Cardiac septum (tissue), 1 donor: ENCODE data around the gene SZRD1. TPM values are rescaled to one million over a fixed set of nuclear protein-coding genes. Genes with fewer than 3 reads are reported as not detected.

Experiments used
- total RNA-seq: library from RNA; stranded (reverse); fragmentation: NEBNext Ultra II Directional; extraction: Animal tissue kit (Norgen Biotek cat#: 25700); gene quantifications from one replicate; pipeline ENCODE4 v1.2.1, GENCODE V29; 2021
- donor health status: DM: no; HTN: no; CAD: no.

SZRD1 gene
- total RNA-seq, 1 donor from 2014 or later = 101 TPM

Other genes with a start within 250 kb of the SZRD1 start
- gene EPHA2, start 211.2 kb upstream of the SZRD1 start, total RNA-seq = 26.1 TPM
- gene ARHGEF19, start 154.6 kb upstream of the SZRD1 start, total RNA-seq = 1.3 TPM
- gene CPLANE2, start 130.1 kb upstream of the SZRD1 start, total RNA-seq = 10.6 TPM
- gene FBXO42, start 14.8 kb upstream of the SZRD1 start, total RNA-seq = 14.1 TPM
- gene SPATA21, start 70.2 kb downstream of the SZRD1 start, total RNA-seq = not detected
- 14.5 TPM for gene NECAP2, start 73.5 kb downstream of the SZRD1 start, total RNA-seq
- 6,195 TPM for gene RNU1-1, start 147.0 kb downstream of the SZRD1 start, total RNA-seq
- gene NBPF1, start 246.3 kb downstream of the SZRD1 start, total RNA-seq = 12.6 TPM